Kidney capillary endothelial cell (primary cell): ENCODE measurements around the gene AFAP1L1.
A peak's percentile ranks its signal among the peaks of the same experiment; 100 is the strongest.
"Not testable (repeated sequence)": the region's sequence is repeated elsewhere in the genome, so short reads cannot be mapped to it uniquely, and the experiment has no call there.

Experiments used
- DNase-seq: peaks from one replicate; pipeline ENCODE4 v3.0.0-alpha.2; 2018; ENCODE audit warnings: low spot score

AFAP1L1 gene

GRCh38 chr5:149374303-149374702, 102.6 kb downstream of the AFAP1L1 start:
- no peak for DNase-seq

DNA sequence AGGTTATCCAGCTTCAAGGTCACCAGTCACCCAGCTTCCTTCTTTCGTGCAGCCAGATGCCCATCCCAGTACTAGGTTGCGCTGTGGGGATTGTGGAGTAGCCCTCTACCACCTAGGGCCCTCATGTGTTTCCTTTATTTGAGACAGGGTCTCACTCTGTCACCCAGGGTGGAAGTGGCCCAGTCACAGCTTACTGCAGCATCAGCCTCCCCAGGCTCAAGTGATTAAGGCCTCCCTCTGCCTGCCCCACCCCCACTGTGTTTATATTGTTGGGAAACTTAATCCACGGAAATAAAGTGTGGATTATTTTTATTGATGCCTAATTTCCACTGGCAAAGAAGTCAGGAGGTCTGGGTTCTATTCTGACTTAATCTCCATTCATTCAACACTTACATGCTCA, 103.1 kb downstream of the AFAP1L1 start:
- DNase-seq = no peak

DNA sequence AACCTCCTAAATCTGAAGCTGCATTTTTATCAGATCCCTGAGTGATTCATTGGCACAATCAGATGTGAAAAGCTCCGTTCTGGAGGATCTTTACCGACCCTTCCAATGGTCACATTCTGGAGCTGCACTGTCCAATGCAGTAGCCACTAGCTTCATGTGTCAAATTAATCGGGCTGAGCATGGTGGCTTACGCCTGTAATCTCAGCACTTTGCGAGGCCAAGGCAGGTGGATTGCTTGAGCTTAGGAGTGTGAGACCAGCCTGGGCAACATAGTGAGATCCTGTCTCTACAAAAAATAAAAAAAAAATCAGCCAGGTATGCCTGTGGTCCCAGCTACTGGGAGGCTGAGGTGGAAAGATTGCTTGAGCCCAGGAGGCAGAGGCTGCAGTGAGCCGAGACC, 103.8 kb downstream of the AFAP1L1 start:
- no peak for DNase-seq

GRCh38 chr5:149376104-149376503, 104.4 kb downstream of the AFAP1L1 start:
- DNase-seq = no peak

DNA sequence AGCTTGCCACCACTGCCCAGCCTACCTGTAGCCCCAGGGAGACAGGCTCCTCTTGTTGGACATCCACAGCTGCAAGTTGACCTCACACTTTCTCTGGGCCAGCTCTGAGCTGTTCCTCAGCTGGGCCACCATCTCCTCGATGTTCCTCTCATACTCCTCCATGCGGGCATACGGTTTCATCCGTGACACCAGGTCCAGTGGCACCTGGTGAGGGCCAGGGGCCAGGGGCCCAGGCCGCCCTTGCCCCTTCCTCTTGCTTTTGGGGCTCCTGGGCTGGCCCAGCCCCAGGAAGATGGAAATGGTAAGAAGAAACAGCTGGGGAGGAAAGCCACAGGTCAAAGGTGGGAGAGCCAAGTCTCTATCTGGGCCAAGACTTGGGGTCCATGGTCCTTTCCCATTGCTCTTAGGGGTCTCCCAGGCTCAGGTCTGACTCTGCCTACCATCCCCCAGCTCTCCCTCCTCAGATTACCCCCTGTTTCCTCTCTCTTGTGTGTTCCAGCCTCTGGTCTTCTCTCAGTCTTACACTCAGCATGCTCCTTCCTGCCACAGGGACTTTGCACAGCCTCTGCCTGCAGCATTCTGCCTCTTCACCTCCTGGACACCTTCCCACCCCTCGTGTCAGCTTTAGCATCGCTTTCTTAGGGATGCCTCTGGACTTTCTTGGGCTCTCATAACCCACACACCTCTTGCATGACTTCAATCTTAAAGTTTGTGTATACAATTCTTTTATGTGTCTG, 105.2 kb downstream of the AFAP1L1 start:
- no peak for DNase-seq

GRCh38 chr5:149378241-149378820, 106.7 kb downstream of the AFAP1L1 start:
- DNase-seq = no peak

DNA sequence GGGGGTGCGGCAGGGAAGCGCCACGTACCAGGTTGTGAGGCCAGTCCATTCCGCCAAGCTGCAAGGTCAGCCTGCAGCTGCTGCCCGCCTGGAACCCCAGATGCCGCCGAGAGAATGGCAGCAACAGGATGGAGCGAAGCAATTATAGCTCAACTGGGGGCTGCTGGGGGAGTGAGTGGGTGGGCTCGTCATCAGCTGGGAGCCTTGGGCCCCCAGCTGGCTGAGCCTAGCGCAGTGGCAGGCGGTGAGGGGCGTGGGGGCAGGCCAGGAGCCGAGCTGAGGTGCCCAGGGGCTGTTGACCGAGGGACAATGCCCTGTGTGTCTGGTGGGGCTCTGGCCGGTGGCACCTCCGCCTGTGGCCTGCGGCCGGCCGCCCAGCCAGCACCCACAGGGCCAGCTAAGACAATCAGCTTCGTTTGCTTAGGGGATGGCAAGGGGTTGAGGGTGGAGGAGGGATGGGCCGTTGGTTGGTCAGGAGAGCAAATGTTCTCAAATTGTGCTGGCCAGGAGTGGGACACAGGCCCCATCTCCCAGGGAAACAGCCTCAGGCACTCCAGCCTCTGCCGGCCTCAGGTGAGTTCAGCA, 107.6 kb downstream of the AFAP1L1 start, which contains the start of gene IL17B:
Gene IL17B (minus strand): TSS at position 116 of the 585 bp plus-strand sequence. CDS start 67 bp downstream, at position 49.
- DNase-seq = no peak

DNA sequence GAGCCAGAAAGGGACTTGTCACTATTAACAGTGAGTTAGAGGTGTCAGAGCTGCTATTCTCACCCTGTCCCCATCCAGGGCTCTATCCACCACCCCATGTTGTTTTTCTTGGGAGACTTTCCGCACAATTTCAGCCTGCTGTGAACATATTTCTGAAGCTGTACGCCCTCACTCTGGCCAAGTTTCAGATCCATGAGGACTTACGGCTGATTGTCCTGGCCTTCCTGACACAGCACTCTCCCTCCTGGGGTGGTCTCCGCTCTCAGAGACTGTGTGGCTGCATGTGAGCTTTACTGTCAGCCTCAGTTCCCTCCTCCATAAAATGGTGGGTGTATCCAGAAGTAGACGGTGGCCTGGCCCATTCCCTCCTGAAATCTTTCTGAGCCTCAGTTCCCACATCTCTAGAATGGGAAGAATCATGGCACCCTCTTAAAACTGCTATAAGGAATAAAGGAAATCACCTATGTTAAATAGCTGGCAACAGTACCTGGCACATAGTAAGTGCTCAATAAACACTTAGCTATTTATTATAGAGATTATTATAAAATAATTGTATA, 108.2 kb downstream of the AFAP1L1 start:
- DNase-seq = no peak

- DNase-seq = no peak
These were observed 108.9 kb downstream of the AFAP1L1 start for GRCh38 chr5:149380466-149381121.

DNA sequence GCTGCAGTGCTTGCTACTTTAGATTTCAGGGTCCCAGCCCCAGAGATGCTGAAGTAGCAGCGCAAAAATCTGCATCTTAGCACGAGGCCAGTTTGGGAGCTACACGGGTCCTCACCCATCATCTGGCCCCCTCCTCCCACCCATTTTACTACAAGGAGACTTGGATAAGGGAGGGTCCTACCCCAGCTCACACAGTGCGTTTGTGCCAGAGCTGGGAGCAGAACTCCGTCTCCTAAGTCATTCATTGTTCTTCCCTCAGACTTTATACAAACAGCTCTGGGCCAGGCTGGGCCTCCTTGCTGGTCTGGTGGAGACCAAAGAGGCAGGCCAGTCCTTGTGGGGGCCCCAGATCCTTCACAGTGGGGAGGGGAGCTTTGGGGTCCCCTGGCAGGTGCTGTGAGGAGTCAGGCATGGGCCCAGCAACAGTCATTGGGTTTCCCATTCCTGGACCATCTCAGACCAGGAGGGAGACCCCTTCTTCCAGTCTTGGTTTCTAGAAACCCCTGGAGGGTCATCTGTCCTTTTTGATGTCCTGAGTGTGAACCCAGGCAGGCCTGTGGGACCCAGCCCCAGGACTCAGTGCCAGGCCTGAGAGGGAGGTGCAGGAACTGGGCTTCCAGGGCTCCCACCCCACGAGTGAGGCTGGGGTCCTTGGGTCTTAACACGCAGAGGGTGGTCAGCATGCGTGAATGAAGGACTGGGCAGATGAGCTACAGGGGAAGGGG, 109.8 kb downstream of the AFAP1L1 start:
- no peak for DNase-seq

GRCh38 chr5:149381986-149382338, 110.3 kb downstream of the AFAP1L1 start:
- peak; percentile 71 for DNase-seq

DNA sequence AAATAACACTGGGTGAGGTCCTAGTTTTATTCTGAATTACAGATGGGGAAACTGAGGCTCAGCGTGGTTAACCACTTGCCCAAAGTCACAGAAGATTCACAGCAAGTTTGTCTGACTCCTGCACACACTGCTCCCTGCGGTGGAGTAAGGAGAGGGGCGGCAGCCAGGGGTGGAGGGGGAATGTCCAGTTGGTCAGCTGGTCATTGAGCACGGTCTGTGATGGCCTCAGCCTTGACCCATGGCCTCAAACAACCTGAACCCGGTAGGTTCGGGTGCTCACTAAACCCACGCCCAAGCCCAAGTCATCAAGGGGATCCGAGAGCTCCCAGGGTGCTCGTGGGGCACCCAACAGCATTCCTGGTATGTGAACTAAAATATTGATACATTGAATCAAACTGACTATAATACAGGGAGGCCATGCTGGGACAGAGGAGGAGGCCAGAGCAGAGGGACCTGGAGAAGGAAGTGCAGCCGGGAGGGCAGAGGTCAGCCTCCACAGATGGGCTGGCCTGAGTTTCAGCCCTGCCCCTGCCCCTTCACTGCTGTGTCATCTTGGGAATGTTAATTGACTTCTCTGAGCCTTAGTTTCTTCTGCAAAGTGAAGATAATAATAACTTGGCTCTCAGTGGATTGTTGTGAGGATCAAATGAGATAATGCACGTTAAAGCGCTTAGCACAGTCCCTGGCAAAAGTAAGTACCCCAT, 111.0 kb downstream of the AFAP1L1 start:
- DNase-seq = no peak

GRCh38 chr5:149383399-149383798, 111.7 kb downstream of the AFAP1L1 start:
- DNase-seq = no peak

DNA sequence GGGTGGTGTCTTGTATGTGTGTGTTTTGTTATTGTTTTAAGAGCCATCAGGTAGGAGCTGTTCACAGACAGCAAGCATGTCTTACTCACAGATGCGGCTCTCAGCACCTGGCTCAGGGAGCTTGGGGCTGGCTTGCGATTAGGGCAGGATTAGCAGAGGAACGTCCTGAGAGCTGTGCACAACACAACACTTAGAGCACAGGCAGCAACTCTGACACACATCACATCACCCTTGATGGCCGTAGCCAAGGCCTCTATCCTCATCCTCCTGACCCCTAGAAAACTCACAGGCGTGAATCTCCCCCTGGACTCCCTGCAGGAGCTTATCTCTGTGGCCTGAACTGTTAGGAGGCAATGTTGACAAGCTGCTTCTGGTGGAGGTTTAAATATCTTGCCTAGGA, 114.5 kb downstream of the AFAP1L1 start:
- no peak for DNase-seq

- DNase-seq = no peak
These were observed 115.5 kb downstream of the AFAP1L1 start for GRCh38 chr5:149387081-149387631.

- DNase-seq = no peak
These were observed 116.3 kb downstream of the AFAP1L1 start for GRCh38 chr5:149387982-149388381.

DNA sequence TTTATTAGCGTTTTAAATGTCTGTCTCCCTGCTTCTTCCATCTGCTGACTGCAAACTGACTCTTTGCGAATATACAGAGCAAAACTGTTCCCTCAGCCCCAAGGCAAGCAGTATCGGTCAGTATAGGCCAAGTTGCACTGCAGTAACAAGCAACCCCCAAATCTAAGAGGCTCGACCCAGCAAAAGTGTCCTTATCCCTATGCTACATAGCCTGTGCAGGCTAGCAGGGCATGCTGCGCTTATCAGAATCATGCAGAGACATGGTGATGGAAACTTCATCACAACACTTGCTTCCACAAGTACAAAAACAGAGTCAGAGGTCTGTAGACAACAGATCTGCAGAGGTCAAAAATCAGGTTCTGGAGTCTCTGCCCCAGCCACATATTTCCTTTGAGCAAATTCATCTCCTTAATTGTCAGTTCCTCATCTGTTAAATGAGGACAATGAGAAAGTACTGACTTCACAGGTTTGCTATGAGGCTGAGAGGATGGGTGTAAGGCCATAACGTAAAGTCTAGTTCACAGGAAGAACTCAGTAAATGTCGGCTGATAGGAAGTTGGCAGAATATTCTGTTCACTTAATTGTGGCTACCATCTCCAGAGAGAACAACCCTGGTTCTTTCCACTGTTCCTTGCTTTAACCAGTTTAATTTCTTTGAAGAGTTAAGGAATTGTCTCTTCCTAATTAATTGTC, 117.0 kb downstream of the AFAP1L1 start:
- DNase-seq = no peak

DNA sequence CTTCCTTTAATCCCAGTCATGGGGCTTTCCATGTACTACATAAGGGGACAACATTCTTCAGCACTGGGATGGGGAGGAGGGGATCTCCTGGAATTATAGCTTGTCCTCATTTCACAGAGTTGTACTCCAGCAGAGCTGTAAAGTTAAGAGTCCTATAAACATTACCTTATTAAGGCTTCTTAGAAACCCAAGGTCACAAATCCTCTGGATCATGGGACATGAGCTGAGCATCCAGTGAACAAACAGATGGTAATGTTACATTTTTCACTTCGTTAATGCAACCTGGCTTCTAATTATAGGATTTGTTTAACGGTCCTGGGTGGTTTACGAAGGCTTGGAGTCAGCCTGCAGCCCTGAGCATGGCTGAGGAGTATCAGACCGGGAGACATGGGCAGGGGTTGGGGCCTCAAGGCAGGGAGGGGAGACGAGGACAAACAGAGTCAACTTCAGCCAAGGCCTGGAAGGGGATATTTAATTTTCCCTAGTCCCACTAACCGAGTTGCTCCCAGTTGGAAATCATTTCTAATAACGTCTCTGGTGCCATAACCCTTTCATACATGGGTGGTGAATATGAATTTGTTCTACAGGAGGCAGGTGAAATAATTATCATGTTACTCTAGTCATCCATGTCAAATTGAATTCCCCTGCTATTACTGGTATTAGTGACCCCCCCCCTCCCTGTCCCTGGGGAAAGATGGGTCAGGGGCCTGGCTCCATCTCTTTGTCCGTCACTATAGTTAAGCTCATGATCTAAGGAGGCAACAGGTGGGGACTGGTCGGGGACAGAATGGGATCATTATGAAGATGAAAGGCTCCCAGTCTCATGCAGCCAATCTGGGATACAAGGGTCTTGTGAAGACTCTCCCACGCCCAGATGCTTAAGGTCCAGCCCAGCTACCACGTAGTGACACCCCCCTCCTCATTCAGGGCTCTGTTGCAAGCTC, 118.2 kb downstream of the AFAP1L1 start:
- DNase-seq = no peak

DNA sequence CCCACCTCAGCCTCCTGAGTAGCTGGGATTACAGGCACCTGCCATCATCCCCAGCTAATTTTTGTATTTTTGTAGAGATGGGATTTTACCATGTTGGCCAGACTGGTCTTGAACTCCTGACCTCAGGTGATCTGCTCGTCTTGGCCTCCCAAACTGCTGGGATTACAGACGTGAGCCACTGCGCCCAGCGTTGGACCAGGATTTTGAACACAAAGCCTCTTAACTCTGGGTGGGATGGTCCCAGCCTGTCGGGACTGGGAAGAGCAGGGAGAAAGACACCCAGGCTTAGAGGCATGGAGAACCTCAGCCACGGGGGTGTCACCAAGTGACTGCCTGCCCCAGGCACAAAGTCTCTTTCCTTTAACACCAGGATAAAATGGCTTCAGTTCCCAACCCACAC, 119.4 kb downstream of the AFAP1L1 start:
- not testable (repeated sequence) for DNase-seq
